GM12878 (cell line): Measurements from ENCODE around the gene ARHGEF35. TPM values are rescaled to one million over a fixed set of nuclear protein-coding genes. Genes with fewer than 3 reads are reported as not detected.

ENCODE experiments used
- ATAC-seq: fragments of 200-7000 bp; cut with Tn5 transposase; 3 replicates; pipeline ENCODE4 v1.9.1; 2020; ENCODE audit warnings: mild to moderate bottlenecking, moderate library complexity
- BruUV-seq: library from RNA; stranded (reverse); fragments of 400-500 nt; replicated peaks from 2 replicates; lab custom pipeline; 2021; lab: Mats Ljungman, UMichigan
- CTCF ChIA-PET: fragments of 300-600 bp; sonication (Branson Sonifier 250); formaldehyde crosslinking; extraction: SDS; loops from one replicate; lab custom pipeline; 2021; ENCODE audit warnings: inconsistent platforms; lab: Yijun Ruan, JAX
- POLR2A ChIA-PET: fragments of 350-600 bp; formaldehyde crosslinking; extraction: SDS; loops from one replicate; lab custom pipeline; 2021; ENCODE audit warnings: inconsistent platforms; lab: Charles Lee
- RAD21 ChIA-PET: fragments of 300-600 bp; sonication (Branson Sonifier 250); formaldehyde crosslinking; loops from one replicate; lab custom pipeline; 2023; ENCODE audit warnings: antibody characterized with exemption; ENCODE audit not compliant: unreplicated experiment; lab: Charles Lee
- SMC1A ChIA-PET: fragments of 300-600 bp; sonication (Branson Sonifier 250); formaldehyde crosslinking; loops from one replicate; lab custom pipeline; 2023; ENCODE audit not compliant: unreplicated experiment, uncharacterized antibody; lab: Charles Lee
- DNase-seq: peaks from one replicate; pipeline ENCODE4 v3.0.0-alpha.2; 2011; ENCODE audit warnings: low read depth, low spot score
- FAIRE-seq: peaks from 3 replicates; lab custom pipeline; 2011; peaks lifted over from hg19 to GRCh38; lab: Jason Lieb, UNC
- H2AFZ ChIP-seq: 2 replicates; pipeline ENCODE4 v1.6.0; 2011; ENCODE audit warnings: low read depth, low read length, control low read depth; ENCODE audit not compliant: control insufficient read depth
- H3K27ac ChIP-seq: 2 replicates; pipeline ENCODE4 v1.5.1; 2011; ENCODE audit warnings: control low read depth; ENCODE audit not compliant: control insufficient read depth, insufficient read depth
- H3K27me3 ChIP-seq, 2 experiments: replicated peaks in 1 of 2; 2 replicates each; pipeline versions ENCODE4 v1.6.0 to v1.6.1; 2011; ENCODE audit warnings: low read length in 1 of 2; ENCODE audit not compliant: control insufficient read depth in 2 of 2, insufficient read depth in 2 of 2
- H3K36me3 ChIP-seq, 2 experiments: 2 replicates each; pipeline ENCODE4 v1.5.1; 2011; ENCODE audit warnings: low read length in 1 of 2; ENCODE audit not compliant: control insufficient read depth in 2 of 2, insufficient read depth in 2 of 2
- H3K4me1 ChIP-seq: 2 replicates; pipeline ENCODE4 v1.6.1; 2011; ENCODE audit warnings: mild to moderate bottlenecking, low read length, moderate library complexity, mixed read lengths; ENCODE audit not compliant: control insufficient read depth, insufficient read depth
- H3K4me2 ChIP-seq: 2 replicates; pipeline ENCODE4 v1.6.0; 2011; ENCODE audit warnings: control low read depth; ENCODE audit not compliant: control insufficient read depth, insufficient read depth
- H3K4me3 ChIP-seq: fragments of 200-600 bp; sonication (generic); 2 replicates; pipeline ENCODE4 v1.5.1; 2016
- H3K79me2 ChIP-seq: 2 replicates; pipeline ENCODE4 v1.6.0; 2011; ENCODE audit warnings: low read length; ENCODE audit not compliant: control insufficient read depth, insufficient read depth
- H3K9ac ChIP-seq: 2 replicates; pipeline ENCODE4 v1.8.0; 2011; ENCODE audit warnings: low read length, control low read depth, mixed read lengths; ENCODE audit not compliant: control insufficient read depth, insufficient read depth
- H3K9me3 ChIP-seq: replicated peaks from 3 replicates; pipeline ENCODE4 v1.5.1; 2011; ENCODE audit warnings: mild to moderate bottlenecking, low read length; ENCODE audit not compliant: control insufficient read depth, insufficient read depth
- H4K20me1 ChIP-seq: 2 replicates; pipeline ENCODE4 v1.6.0; 2011; ENCODE audit not compliant: control insufficient read depth, insufficient read depth
- BMI1 ChIP-seq: fragments of 450-650 bp; IDR thresholded peaks from 2 replicates; pipeline ENCODE4 v1.6.1; 2016; ENCODE audit warnings: mild to moderate bottlenecking, moderate library complexity, borderline replicate concordance
- CBFB ChIP-seq: IDR thresholded peaks from 2 replicates; pipeline ENCODE4 v1.6.1; 2016; ENCODE audit warnings: antibody characterized with exemption, low read depth
- EP300 ChIP-seq, 2 experiments: fragments of 150-350 bp in 1 of 2; IDR thresholded peaks; 2 replicates each; pipeline ENCODE4 v1.6.1; 2011 to 2012; ENCODE audit warnings: low read depth in 2 of 2, low read length in 2 of 2, borderline replicate concordance in 1 of 2, improper control_type of control experiment in 1 of 2, inconsistent platforms in 1 of 2; ENCODE audit not compliant: control insufficient read depth in 1 of 2
- ETV6 ChIP-seq, 2 experiments: fragments of 450-650 bp in 1 of 2; IDR thresholded peaks in 1 of 2; conservative IDR thresholded peaks in 1 of 2; 2 replicates each; pipeline ENCODE4 v1.6.1; 2014; ENCODE audit warnings: antibody characterized with exemption in 1 of 2, borderline replicate concordance in 1 of 2, low read depth in 1 of 2, mild to moderate bottlenecking in 1 of 2, moderate library complexity in 1 of 2
- FOXM1 ChIP-seq: IDR thresholded peaks from 2 replicates; pipeline ENCODE4 v1.6.1; 2012; ENCODE audit warnings: low read depth, mild to moderate bottlenecking, inconsistent platforms, low read length, moderate library complexity
- IRF4 ChIP-seq: IDR thresholded peaks from 2 replicates; pipeline ENCODE4 v1.6.1; 2011; ENCODE audit warnings: low read depth, low read length
- JUNB ChIP-seq: IDR thresholded peaks from 2 replicates; pipeline ENCODE4 v1.6.1; 2016; ENCODE audit warnings: antibody characterized with exemption, mild to moderate bottlenecking
- KLF5 ChIP-seq: fragments of 450-650 bp; IDR thresholded peaks from 2 replicates; pipeline ENCODE4 v1.6.1; 2014; ENCODE audit warnings: mild to moderate bottlenecking; ENCODE audit not compliant: partially characterized antibody
- MEF2B ChIP-seq: fragments of 450-650 bp; IDR thresholded peaks from 2 replicates; pipeline ENCODE4 v1.6.1; 2018; ENCODE audit warnings: mild to moderate bottlenecking, moderate library complexity; ENCODE audit not compliant: partially characterized antibody, poor library complexity, severe bottlenecking
- NFYB ChIP-seq: IDR thresholded peaks from 2 replicates; pipeline ENCODE4 v1.6.1; 2011; ENCODE audit warnings: low read depth, mild to moderate bottlenecking, low read length, improper control_type of control experiment, moderate library complexity; ENCODE audit not compliant: insufficient read depth
- NR2C2 ChIP-seq: IDR thresholded peaks from 2 replicates; pipeline ENCODE4 v1.6.1; 2011; ENCODE audit warnings: borderline replicate concordance, low read depth; ENCODE audit not compliant: control insufficient read depth, insufficient read length
- PML ChIP-seq: IDR thresholded peaks from 2 replicates; pipeline ENCODE4 v1.6.1; 2012; ENCODE audit warnings: low read length, inconsistent platforms
- RAD21 ChIP-seq: IDR thresholded peaks from 2 replicates; pipeline ENCODE4 v1.6.1; 2011; ENCODE audit warnings: mild to moderate bottlenecking, low read depth, low read length, moderate library complexity; ENCODE audit not compliant: insufficient read depth
- RUNX3 ChIP-seq: IDR thresholded peaks from 2 replicates; pipeline ENCODE4 v1.6.1; 2012; ENCODE audit warnings: low read length, inconsistent platforms
- ZNF24 ChIP-seq: fragments of 450-650 bp; IDR thresholded peaks from 2 replicates; pipeline ENCODE4 v1.6.1; 2017; ENCODE audit warnings: antibody characterized with exemption, mild to moderate bottlenecking
- ZNF622 ChIP-seq: fragments of 450-650 bp; IDR thresholded peaks from 2 replicates; pipeline ENCODE4 v1.6.1; 2017; ENCODE audit warnings: mild to moderate bottlenecking, inconsistent platforms
- ZZZ3 ChIP-seq: IDR thresholded peaks from 2 replicates; pipeline ENCODE4 v1.6.1; 2011; ENCODE audit warnings: low read depth; ENCODE audit not compliant: control insufficient read depth, insufficient read length
- WGBS: methylation state at CpG from one replicate; pipeline ENCODE4 v1.1.6; 2016; ENCODE audit warnings: low lambda C conversion rate; ENCODE audit not compliant: insufficient replicate concordance, insufficient coverage; ENCODE audit errors: missing lambda C conversion rate; 5-methylcytosine and 5-hydroxymethylcytosine counted together
- in situ Hi-C: fragments of 300-500 bp; cut with MboI; formaldehyde crosslinking; loops from 9 replicates; pipeline ENCODE4 v1.14.3; 2018; ENCODE audit warnings: mixed read lengths
- intact Hi-C: fragments of 100-400 bp; cut with micrococcal nuclease; formaldehyde crosslinking; loops from one replicate; pipeline ENCODE4 v1.14.2; 2022; ENCODE audit not compliant: unreplicated experiment
- polyA plus RNA-seq, 11 experiments: library from polyadenylated mRNA; depleted of rRNA in 4 of 11; unstranded in 6 of 11; stranded (reverse) in 5 of 11; fragments of >200 nt; fragmentation: Nextera tagmentation in 4 of 11; fragmentation: Illumina TruSeq in 1 of 11; extraction: Ambion mirVana in 4 of 11; extraction: Trizol in 1 of 11; gene quantifications; 1 replicate in 1 of 11; 2 replicates in 10 of 11; pipeline versions ENCODE4 v1.2.1 to v1.2.3, GENCODE V29; 2011 to 2016; ENCODE audit warnings: inconsistent platforms in 2 of 11, missing spikeins in 2 of 11, low read depth in 1 of 11
- total RNA-seq, 4 experiments: library from RNA; depleted of rRNA in 3 of 4; stranded (reverse); fragments of >200 nt in 3 of 4; fragmentation: Illumina TruSeq in 1 of 4; extraction: Trizol in 1 of 4; gene quantifications; 2 replicates each; pipeline versions ENCODE4 v1.2.1 to v1.2.3, GENCODE V29; 2013 to 2021
- TF ChIP-seq, protein P1 (sequence below): IDR thresholded peaks from 2 replicates; pipeline ENCODE4 v1.6.1; 2012; ENCODE audit warnings: improper control_type of control experiment, low read depth, low read length; ENCODE audit not compliant: insufficient replicate concordance
- TF ChIP-seq, protein P2 (sequence below): fragments of 450-650 bp; IDR thresholded peaks from 2 replicates; pipeline ENCODE4 v1.6.1; 2018; ENCODE audit warnings: borderline replicate concordance, mild to moderate bottlenecking; ENCODE audit not compliant: partially characterized antibody

ARHGEF35 gene
- total and polyA plus RNA-seq, 10 of the 15 experiments (the other 5 are each of a cell fraction or from before 2014, with no cell fraction given): 0.39 to 9.2 (median 4.7) TPM

DNA sequence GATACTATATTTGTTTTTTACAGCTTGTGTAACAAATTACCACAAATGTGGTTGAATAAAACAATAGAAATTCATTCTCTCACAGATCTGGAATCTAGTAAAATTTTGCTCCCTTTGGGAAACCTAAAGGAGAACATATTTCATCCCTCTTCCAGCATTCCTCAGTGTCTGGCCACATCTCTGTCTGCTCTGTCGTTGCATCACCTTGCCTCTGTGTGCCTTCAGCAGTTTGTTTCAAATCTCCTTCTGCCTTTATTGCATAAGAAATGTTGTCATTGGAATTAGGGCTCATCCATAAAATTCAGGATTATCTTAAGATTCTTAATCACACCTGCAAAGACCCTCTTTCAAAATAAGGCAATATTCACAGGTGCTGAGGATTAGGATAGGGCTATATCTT lies 58.1 kb downstream of the ARHGEF35 start:
- no peak for ATAC-seq
- Histone ChIP-seq H3K4me1 (no peaks in the 10 kb centered on the region), H3K27ac (no peak overlapping the region), H3K4me2 (no peak overlapping the region), H3K9ac (no peak overlapping the region), H3K27me3 (no peaks in the 10 kb centered on the region), H2AFZ (no peak overlapping the region), H3K9me3 (no peaks in the 10 kb centered on the region), H3K79me2 (no peaks in the 10 kb centered on the region), H3K36me3 (no peaks in the 10 kb centered on the region), H3K4me3 (no peak overlapping the region), H4K20me1 (no peaks in the 10 kb centered on the region)
- no peak for DNase-seq
- intact Hi-C loops: no loop called here
- ChIA-PET SMC1A (no interaction called here), RAD21 (no interaction called here), POLR2A (no interaction called here), CTCF (interaction anchor here (2.9 kb wide), 1 partner anchor 10 kb away, joined by 10 read pairs; no protein-coding TSS in a partner anchor)
- FAIRE-seq: no peak
- 0% methylated on average over 1 of the region's 1 CpG for WGBS
- BruUV-seq: no TSS peak
- in situ Hi-C loops: no loop called here
- TF ChIP-seq NR2C2 (no peak), ZNF24 (no peak), PML (no peak), BMI1 (no peak), FOXM1 (no peak), CBFB (no peak), RUNX3 (no peak), EP300 (IDR thresholded peaks at IDR 0.05; ENCODE audit: borderline replicate concordance in 1 of 2, control insufficient read depth in 1 of 2, low read depth in 2 of 2, low read length in 2 of 2) (no peak), ZZZ3 (no peak), NFYB (no peak), IRF4 (no peak), MEF2B (no peak), KLF5 (no peak), RAD21 (no peak), ETV6 (conservative IDR thresholded peaks at IDR 0.05 in 1 of 2, IDR thresholded peaks at IDR 0.05 in 1 of 2; ENCODE audit: borderline replicate concordance in 1 of 2, low read depth in 1 of 2) (no peak), ZNF622 (no peak), JUNB (no peak)
- TF ChIP-seq, protein P1, sequence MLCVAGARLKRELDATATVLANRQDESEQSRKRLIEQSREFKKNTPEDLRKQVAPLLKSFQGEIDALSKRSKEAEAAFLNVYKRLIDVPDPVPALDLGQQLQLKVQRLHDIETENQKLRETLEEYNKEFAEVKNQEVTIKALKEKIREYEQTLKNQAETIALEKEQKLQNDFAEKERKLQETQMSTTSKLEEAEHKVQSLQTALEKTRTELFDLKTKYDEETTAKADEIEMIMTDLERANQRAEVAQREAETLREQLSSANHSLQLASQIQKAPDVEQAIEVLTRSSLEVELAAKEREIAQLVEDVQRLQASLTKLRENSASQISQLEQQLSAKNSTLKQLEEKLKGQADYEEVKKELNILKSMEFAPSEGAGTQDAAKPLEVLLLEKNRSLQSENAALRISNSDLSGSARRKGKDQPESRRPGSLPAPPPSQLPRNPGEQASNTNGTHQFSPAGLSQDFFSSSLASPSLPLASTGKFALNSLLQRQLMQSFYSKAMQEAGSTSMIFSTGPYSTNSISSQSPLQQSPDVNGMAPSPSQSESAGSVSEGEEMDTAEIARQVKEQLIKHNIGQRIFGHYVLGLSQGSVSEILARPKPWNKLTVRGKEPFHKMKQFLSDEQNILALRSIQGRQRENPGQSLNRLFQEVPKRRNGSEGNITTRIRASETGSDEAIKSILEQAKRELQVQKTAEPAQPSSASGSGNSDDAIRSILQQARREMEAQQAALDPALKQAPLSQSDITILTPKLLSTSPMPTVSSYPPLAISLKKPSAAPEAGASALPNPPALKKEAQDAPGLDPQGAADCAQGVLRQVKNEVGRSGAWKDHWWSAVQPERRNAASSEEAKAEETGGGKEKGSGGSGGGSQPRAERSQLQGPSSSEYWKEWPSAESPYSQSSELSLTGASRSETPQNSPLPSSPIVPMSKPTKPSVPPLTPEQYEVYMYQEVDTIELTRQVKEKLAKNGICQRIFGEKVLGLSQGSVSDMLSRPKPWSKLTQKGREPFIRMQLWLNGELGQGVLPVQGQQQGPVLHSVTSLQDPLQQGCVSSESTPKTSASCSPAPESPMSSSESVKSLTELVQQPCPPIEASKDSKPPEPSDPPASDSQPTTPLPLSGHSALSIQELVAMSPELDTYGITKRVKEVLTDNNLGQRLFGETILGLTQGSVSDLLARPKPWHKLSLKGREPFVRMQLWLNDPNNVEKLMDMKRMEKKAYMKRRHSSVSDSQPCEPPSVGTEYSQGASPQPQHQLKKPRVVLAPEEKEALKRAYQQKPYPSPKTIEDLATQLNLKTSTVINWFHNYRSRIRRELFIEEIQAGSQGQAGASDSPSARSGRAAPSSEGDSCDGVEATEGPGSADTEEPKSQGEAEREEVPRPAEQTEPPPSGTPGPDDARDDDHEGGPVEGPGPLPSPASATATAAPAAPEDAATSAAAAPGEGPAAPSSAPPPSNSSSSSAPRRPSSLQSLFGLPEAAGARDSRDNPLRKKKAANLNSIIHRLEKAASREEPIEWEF: no peak
- TF ChIP-seq, protein P2, sequence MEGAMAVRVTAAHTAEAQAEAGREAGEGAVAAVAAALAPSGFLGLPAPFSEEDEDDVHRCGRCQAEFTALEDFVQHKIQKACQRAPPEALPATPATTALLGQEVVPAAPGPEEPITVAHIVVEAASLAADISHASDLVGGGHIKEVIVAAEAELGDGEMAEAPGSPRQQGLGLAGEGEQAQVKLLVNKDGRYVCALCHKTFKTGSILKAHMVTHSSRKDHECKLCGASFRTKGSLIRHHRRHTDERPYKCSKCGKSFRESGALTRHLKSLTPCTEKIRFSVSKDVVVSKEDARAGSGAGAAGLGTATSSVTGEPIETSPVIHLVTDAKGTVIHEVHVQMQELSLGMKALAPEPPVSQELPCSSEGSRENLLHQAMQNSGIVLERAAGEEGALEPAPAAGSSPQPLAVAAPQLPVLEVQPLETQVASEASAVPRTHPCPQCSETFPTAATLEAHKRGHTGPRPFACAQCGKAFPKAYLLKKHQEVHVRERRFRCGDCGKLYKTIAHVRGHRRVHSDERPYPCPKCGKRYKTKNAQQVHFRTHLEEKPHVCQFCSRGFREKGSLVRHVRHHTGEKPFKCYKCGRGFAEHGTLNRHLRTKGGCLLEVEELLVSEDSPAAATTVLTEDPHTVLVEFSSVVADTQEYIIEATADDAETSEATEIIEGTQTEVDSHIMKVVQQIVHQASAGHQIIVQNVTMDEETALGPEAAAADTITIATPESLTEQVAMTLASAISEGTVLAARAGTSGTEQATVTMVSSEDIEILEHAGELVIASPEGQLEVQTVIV: no peak
